GM11168 (cell line): ENCODE measurements around the gene HAND2.

Experiments
- in situ Hi-C: fragments of 300-500 bp; cut with MboI; formaldehyde crosslinking; loops from one replicate; pipeline ENCODE4 v1.12.0; 2022; ENCODE audit warnings: low sequenced_read_pairs; ENCODE audit not compliant: unreplicated experiment

The HAND2 gene

GRCh38 chr4:173529477-173530325, at the start of gene HAND2:
Gene HAND2, minus strand, starts transcription at chr4:173530229. Its CDS starts 940 bp downstream, at chr4:173529289.
- in situ Hi-C loops = no loop called here

DNA sequence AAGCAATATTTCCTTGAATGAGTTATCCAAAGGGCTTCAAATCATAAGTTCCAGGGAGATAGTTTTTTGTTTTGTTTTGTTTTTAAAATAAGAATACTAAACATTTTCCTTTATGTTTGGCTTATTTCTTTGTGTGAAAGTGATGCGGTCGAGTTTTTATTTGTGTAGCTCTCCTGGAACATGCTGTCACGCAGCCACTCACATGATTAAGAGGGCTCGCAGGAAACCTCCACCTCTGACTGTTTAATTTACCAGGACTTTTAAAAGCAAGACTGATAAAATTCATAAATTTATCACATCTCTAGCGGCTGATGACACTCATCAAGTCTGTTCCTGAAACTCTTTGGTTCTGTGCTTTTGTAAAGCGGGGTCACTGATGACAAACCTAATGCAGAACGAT, 48.9 kb upstream of the HAND2 start:
- in situ Hi-C loops = no loop called here

DNA sequence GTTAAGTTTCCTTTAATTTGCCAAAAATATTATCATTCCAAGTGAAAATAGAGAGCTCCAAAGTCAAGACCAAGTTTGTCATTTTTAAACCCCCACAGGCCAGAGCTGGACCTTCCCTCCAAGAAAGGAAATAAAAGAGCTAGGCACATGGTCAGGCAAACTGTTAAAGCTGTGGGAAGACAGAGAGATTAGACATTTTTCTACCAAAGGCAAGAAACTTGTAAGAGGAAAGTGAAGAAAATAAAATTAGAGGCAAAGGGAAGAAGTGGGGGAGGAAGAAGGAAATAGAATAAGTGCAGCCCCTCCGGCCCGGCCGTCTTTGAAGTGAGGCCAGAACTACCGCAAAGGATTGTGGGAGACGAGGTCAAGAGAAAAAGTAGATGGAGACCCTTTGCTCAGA, 47.9 kb upstream of the HAND2 start:
- in situ Hi-C loops = no loop called here

DNA sequence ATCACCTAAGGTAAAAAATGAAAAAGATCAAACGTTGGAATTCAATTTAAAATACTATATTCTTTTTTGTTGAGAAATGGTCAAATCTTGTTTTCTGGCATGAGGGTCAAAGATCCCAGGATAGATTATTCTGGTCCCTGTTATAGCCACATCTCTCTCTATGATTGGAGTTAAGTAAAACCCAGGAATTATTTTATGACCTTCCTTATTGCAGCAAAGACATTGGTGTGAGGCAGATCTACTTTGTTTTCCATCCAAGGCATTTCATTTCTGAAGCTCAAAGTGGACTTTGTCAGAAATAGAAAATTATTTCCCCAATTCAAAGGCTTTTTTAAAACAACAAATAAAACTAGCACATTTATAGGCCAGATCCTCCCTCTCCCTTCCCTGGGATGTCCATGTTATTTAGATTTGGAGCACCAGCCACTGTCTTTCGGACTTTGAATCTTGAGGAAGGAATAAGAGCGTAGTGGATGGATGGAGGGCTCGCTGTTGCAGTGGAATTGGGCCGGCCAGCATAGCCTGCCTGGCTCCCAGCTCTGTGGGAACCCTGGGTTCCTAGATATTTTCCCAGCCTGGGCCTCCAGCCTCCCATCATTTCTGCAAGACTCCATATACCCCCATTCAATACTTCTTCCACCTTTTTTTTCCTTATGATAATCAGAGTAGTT, 45.6 kb upstream of the HAND2 start:
- in situ Hi-C loops = no loop called here

- in situ Hi-C loops = no loop called here
These were observed 43.7 kb upstream of the HAND2 start for GRCh38 chr4:173573725-173574124.

GRCh38 chr4:173573286-173573685, 43.3 kb upstream of the HAND2 start:
- in situ Hi-C loops = no loop called here

- in situ Hi-C loops = no loop called here
These were observed 42.6 kb upstream of the HAND2 start for GRCh38 chr4:173572493-173573129.

DNA sequence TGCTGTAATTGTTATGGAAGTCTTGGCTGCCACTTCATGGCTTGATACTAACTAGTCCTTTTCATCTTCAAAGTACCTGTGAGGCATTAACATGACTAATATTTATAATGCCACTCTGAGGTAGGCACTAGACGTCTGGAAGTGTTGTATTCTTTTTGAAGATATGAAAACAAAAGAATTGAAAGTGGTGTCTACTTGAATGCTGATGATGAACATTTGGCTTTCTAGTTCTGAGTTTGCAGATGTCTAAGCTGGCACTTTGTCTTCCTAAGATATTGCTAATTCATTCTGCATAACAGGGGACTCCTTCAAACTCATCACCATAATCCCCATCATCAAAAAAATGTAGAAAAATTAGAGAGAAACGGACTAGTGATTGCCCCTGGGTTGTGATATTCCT, 41.6 kb upstream of the HAND2 start:
- in situ Hi-C loops = no loop called here

DNA sequence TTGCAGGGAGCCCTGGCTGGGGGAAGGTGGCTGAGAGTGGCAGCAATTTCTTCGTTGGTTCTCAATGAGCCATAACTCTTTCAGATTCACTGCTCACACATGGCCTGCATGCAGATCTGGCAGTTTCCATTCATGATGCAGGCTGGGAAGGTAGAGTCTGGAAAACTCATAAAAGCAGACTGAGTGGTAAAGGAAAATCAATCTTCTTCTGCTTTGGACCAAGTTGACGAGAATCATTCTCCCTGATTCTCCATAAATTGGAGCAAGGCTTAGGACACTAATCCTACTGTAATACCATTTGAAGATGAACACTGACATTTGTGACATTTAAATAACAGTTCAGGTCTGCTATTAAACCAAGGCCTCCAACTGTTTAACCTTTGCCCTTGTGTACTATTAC, 35.3 kb upstream of the HAND2 start:
- in situ Hi-C loops = no loop called here

DNA sequence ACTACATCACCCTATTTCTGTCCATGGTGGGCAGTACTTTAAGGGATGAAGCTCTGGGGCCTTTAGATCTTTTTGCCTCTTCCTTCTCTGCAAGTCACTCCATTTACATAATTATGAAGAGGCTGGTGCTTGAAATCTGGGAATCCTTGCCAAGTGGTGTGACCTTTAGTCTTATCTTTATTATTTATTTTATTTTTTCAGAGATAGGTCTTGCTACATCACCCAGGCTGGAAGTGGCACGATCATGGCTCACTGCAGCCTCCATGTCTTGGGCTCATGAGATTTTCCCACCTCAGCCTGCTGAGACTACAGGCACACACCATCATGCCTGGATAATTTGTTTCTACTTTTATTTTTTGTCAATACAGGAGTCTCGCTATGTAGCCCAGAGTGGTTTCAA, 34.4 kb upstream of the HAND2 start:
- in situ Hi-C loops = no loop called here

- in situ Hi-C loops = no loop called here
These were observed 30.9 kb upstream of the HAND2 start for GRCh38 chr4:173560896-173561295.

- in situ Hi-C loops = no loop called here
These were observed 26.5 kb upstream of the HAND2 start for GRCh38 chr4:173556398-173557131.

DNA sequence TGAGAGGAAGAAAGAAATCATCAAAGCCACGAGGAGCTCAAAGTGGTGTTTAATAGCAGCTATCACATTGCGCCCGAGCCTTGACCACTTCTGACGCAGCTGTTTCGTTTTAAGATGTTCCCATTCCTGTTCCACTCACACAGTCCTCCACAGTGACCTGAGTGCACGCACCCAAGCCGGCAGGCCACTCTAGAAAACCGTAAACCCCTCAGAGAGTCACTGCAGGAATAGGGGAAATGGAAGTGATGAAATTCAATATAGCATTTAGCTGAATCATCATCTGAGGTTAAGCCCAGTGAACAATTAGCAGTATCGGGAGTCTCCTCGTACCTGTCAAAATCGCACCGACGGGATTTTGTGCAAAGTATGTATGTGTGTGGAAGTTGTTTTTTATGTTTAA, 17.9 kb upstream of the HAND2 start:
- in situ Hi-C loops = no loop called here

DNA sequence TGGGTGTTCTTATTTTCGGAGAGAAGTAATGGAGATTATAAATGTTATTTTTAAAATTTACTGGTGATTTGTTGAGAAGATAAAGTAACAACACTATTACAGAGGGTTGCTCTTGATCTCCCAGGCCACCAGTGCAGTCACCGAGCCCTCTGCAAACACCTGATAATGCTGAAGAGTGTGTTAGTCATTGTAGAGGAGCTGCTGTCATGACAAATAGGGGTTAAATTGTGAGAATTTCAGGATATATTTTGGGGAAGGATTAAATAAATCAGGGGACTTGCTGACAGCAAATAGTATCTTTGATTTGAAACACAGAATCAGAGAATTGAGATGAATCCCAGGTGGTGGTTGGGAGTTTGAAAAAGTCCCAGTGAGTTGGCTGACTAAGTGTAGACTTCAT, 16.7 kb upstream of the HAND2 start:
- in situ Hi-C loops = no loop called here

GRCh38 chr4:173545440-173545839, 15.4 kb upstream of the HAND2 start:
- in situ Hi-C loops = no loop called here

GRCh38 chr4:173543266-173543665, 13.2 kb upstream of the HAND2 start:
- in situ Hi-C loops = no loop called here

DNA sequence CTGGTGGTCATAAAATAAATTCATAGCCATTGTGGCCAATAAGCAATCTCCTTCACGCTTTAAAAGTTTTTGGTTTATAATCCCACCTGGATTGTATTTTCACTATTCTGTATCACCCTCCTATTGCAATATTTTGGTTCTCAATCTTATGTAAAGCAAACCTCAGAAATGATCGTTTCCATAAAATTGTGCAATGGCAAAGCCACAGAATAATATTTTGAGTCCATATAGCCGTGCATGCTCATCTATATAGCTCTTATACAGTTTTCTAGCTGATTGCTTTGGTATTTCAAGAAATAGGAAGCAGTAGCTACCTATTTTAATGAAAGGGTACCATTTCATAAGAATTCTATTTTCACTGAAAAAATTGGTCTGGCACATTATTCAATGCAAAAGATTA, 10.0 kb upstream of the HAND2 start:
- in situ Hi-C loops = no loop called here

DNA sequence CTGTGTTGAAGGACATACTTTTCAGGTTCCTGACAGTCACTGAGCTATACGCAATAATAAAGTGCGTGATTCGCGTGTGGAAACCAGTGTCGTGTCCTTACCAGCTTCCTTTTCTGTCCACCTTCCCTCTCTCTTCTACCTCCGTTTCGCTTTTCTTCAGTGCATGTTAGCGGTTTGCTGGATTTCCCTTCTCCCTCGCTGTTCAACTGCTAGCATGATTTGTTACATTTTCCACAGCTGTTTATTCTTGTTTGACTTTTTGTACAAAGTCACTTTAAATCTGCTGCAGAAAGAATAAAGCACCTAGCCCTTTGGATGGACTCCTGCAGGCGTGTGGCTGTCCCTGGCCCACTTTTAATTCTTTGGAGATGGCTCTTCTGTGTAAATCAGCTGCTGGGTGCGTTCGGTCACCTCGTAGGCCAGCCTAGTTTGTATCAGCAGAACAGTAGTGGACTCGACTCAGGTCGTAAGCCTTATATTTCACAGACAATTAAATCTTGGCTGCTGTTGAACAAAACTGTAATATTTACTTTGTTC, 8.9 kb upstream of the HAND2 start:
- in situ Hi-C loops = no loop called here

DNA sequence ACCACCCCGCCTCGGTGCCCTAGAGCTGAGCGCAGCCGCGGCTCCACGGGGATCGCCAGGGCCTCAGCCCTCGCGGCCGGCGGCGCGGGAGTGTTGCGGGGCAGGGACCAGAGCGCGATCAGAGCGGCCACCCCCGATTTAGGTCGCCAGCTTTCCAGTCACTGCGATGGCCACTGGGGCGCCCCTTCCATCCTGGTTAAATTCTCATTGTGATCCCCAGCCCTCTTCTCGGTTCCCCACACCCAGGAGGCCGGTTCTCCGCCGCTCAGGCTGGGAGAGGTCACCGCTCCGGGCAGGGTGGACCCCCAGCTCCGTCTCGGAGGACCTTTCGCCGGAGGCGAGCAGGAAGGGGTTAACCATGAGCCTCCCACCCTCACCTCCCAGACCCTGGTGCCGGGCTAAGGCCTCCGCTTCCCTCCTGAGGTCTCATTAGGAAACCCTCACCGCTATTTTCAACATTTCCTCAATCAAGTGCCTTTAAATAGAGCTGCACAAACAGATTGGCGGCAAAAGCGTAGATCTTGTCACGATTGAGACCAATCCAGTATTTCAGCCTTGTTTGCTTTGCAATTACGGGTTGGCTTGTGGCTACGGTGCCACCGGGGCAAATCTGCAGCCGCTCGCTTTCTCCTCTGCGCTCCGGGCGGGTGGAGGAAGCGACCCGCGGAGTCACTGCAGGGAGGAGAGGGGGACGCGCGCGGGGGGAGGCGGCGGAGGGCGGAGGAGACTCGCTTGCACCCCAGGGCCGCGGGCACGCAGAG, 8.3 kb upstream of the HAND2 start:
- in situ Hi-C loops = no loop called here
